H9 (cell line): ENCODE results near the gene RALGAPA1. TPM values are rescaled to one million over a fixed set of nuclear protein-coding genes. Genes with fewer than 3 reads are reported as not detected.

Experiments
- DNase-seq: peaks from one replicate; pipeline ENCODE4 v3.0.0-alpha.2; 2017
- H2AFZ ChIP-seq: one replicate; pipeline ENCODE4 v1.6.1; 2013; ENCODE audit warnings: mild to moderate bottlenecking, low read length, control low read depth, moderate library complexity
- H2AK5ac ChIP-seq: 2 replicates; pipeline ENCODE4 v1.6.1; 2013; ENCODE audit warnings: low read length, control low read depth, mixed read lengths; ENCODE audit not compliant: insufficient read length
- H2BK120ac ChIP-seq: one replicate; pipeline ENCODE4 v1.6.1; 2013; ENCODE audit warnings: low read depth, mild to moderate bottlenecking, low read length, control low read depth, inconsistent platforms; ENCODE audit not compliant: poor library complexity, severe bottlenecking
- H2BK12ac ChIP-seq: 2 replicates; pipeline ENCODE4 v1.6.1; 2013; ENCODE audit warnings: low read length, control low read depth, mixed read lengths, low read depth; ENCODE audit not compliant: insufficient read length
- H2BK15ac ChIP-seq: 2 replicates; pipeline ENCODE4 v1.6.1; 2013; ENCODE audit warnings: low read depth, low read length, control low read depth
- H2BK20ac ChIP-seq: one replicate; pipeline ENCODE4 v1.6.1; 2013; ENCODE audit warnings: low read depth, mild to moderate bottlenecking, low read length, control low read depth, inconsistent platforms; ENCODE audit not compliant: poor library complexity, severe bottlenecking
- H2BK5ac ChIP-seq: 2 replicates; pipeline ENCODE4 v1.6.1; 2013; ENCODE audit warnings: low read length, control low read depth, mixed read lengths; ENCODE audit not compliant: insufficient read length
- H3K14ac ChIP-seq: 2 replicates; pipeline ENCODE4 v1.6.1; 2013; ENCODE audit warnings: low read length, control low read depth; ENCODE audit not compliant: insufficient read depth
- H3K18ac ChIP-seq: 2 replicates; pipeline ENCODE4 v1.6.1; 2013; ENCODE audit warnings: low read depth, mild to moderate bottlenecking, mixed read lengths, low read length, control low read depth; ENCODE audit not compliant: insufficient read length
- H3K23ac ChIP-seq: 2 replicates; pipeline ENCODE4 v1.6.1; 2013; ENCODE audit warnings: low read length, control low read depth, mixed read lengths, low read depth; ENCODE audit not compliant: insufficient read length
- H3K23me2 ChIP-seq: 2 replicates; pipeline ENCODE4 v1.6.1; 2013; ENCODE audit warnings: low read depth, mild to moderate bottlenecking, mixed read lengths, low read length, control low read depth; ENCODE audit not compliant: insufficient read length, poor library complexity, severe bottlenecking
- H3K27ac ChIP-seq: 2 replicates; pipeline ENCODE4 v1.5.1; 2013; ENCODE audit warnings: low read length, control low read depth, mixed read lengths, low read depth; ENCODE audit not compliant: insufficient read length
- H3K27me3 ChIP-seq: 2 replicates; pipeline ENCODE4 v1.6.1; 2013; ENCODE audit warnings: low read length, control low read depth, inconsistent platforms; ENCODE audit not compliant: insufficient read depth
- H3K4ac ChIP-seq: 2 replicates; pipeline ENCODE4 v1.6.1; 2013; ENCODE audit warnings: low read depth, mild to moderate bottlenecking, control low read depth, inconsistent platforms, low read length, moderate library complexity
- H3K4me1 ChIP-seq: 2 replicates; pipeline ENCODE4 v1.6.1; 2013; ENCODE audit warnings: low read length, control low read depth, inconsistent platforms; ENCODE audit not compliant: insufficient read depth
- H3K4me2 ChIP-seq: 2 replicates; pipeline ENCODE4 v1.6.1; 2013; ENCODE audit warnings: low read length, control low read depth, mixed read lengths; ENCODE audit not compliant: insufficient read length, insufficient read depth
- H3K56ac ChIP-seq: 2 replicates; pipeline ENCODE4 v1.6.1; 2013; ENCODE audit warnings: low read depth, mild to moderate bottlenecking, mixed read lengths, low read length, control low read depth; ENCODE audit not compliant: insufficient read length
- H3K79me1 ChIP-seq: 2 replicates; pipeline ENCODE4 v1.6.1; 2013; ENCODE audit warnings: low read depth, mild to moderate bottlenecking, moderate library complexity, low read length, control low read depth, inconsistent platforms; ENCODE audit not compliant: insufficient read depth, poor library complexity, severe bottlenecking
- H3K79me2 ChIP-seq: 2 replicates; pipeline ENCODE4 v1.6.1; 2013; ENCODE audit warnings: low read length, control low read depth, inconsistent platforms; ENCODE audit not compliant: insufficient read depth
- H3K9ac ChIP-seq: 2 replicates; pipeline ENCODE4 v1.6.1; 2013; ENCODE audit warnings: low read length, control low read depth, mixed read lengths; ENCODE audit not compliant: insufficient read length; ENCODE audit errors: extremely low read depth
- H3K9me3 ChIP-seq: one replicate; pipeline ENCODE4 v1.6.1; 2013; ENCODE audit warnings: low read depth, low read length, inconsistent platforms; ENCODE audit not compliant: control insufficient read depth
- H3T11ph ChIP-seq: one replicate; pipeline ENCODE4 v1.6.1; 2013; ENCODE audit warnings: mild to moderate bottlenecking, low read length, control low read depth, inconsistent platforms
- H4K20me1 ChIP-seq: one replicate; pipeline ENCODE4 v1.6.1; 2013; ENCODE audit not compliant: control insufficient read depth, insufficient read length, insufficient read depth
- H4K5ac ChIP-seq: 2 replicates; pipeline ENCODE4 v1.6.1; 2013; ENCODE audit warnings: low read depth, mild to moderate bottlenecking, mixed read lengths, low read length, control low read depth; ENCODE audit not compliant: insufficient read length
- H4K8ac ChIP-seq: replicated peaks from 2 replicates; pipeline ENCODE4 v1.6.1; 2013; ENCODE audit warnings: low read length, control low read depth, mixed read lengths, low read depth; ENCODE audit not compliant: insufficient read length
- H4K91ac ChIP-seq: 2 replicates; pipeline ENCODE4 v1.6.1; 2013; ENCODE audit warnings: low read depth, mild to moderate bottlenecking, moderate library complexity, mixed read lengths, low read length, control low read depth; ENCODE audit not compliant: insufficient read length
- H3K27ac Mint-ChIP-seq, 3 experiments: 2 replicates in 2 of 3; 3 replicates in 1 of 3; pipeline ENCODE4 v1.8.0; 2020 to 2021; ENCODE audit warnings: mixed read lengths in 3 of 3, mild to moderate bottlenecking in 1 of 3, moderate library complexity in 1 of 3
- H3K27me3 Mint-ChIP-seq: 2 replicates; pipeline ENCODE4 v1.8.0; 2021; ENCODE audit warnings: low read depth, mild to moderate bottlenecking, moderate library complexity, mixed read lengths
- H3K36me3 Mint-ChIP-seq, 3 experiments: 2 replicates in 2 of 3; 3 replicates in 1 of 3; pipeline ENCODE4 v1.8.0; 2020 to 2021; ENCODE audit warnings: low read depth in 3 of 3, mixed read lengths in 3 of 3; ENCODE audit not compliant: insufficient read depth in 1 of 3
- H3K4me1 Mint-ChIP-seq, 2 experiments: 2 replicates each; pipeline ENCODE4 v1.8.0; 2020; ENCODE audit warnings: mixed read lengths in 2 of 2
- H3K4me3 Mint-ChIP-seq, 2 experiments: 2 replicates in 1 of 2; 3 replicates in 1 of 2; pipeline ENCODE4 v1.8.0; 2020 to 2021; ENCODE audit warnings: mild to moderate bottlenecking in 2 of 2, mixed read lengths in 2 of 2, moderate library complexity in 1 of 2
- H3K9me3 Mint-ChIP-seq, 2 experiments: 2 replicates in 1 of 2; 3 replicates in 1 of 2; pipeline ENCODE4 v1.8.0; 2020; ENCODE audit warnings: mild to moderate bottlenecking in 2 of 2, mixed read lengths in 2 of 2, moderate library complexity in 1 of 2
- CTCF ChIP-seq: fragments of 200-600 bp; sonication (generic); conservative IDR thresholded peaks from 3 replicates; pipeline ENCODE4 v1.8.0; 2021; ENCODE audit warnings: antibody characterized with exemption, mild to moderate bottlenecking
- WGBS: extraction: QIAGEN DNeasy Blood & Tissue Kit; methylation state at CpG from one replicate; pipeline ENCODE4 v1.1.7; 2013; ENCODE audit warnings: missing lambda C conversion rate, low lambda C conversion rate, mixed read lengths; ENCODE audit not compliant: insufficient read length; ENCODE audit errors: extremely low coverage; 5-methylcytosine and 5-hydroxymethylcytosine counted together
- total RNA-seq: library from RNA; stranded (reverse); gene quantifications from 2 replicates; pipeline ENCODE4 v1.2.1, GENCODE V29; 2021

Gene RALGAPA1
- total RNA-seq, 1 experiment from 2014 or later: 29.8 TPM

- Histone ChIP-seq H3K79me1 (no peaks in the 10 kb centered on the region), H4K8ac (no peak overlapping the region), H3K9me3 (no peaks in the 10 kb centered on the region), H3K23me2 (no peaks in the 10 kb centered on the region), H3K14ac (no peak overlapping the region), H2BK20ac (no peak overlapping the region), H3K27me3 (no peaks in the 10 kb centered on the region), H4K20me1 (no peaks in the 10 kb centered on the region), H3K56ac (no peak overlapping the region), H3K79me2 (no peaks in the 10 kb centered on the region), H2BK5ac (no peak overlapping the region), H2AFZ (no peak overlapping the region), H3K27ac (no peak overlapping the region), H4K5ac (no peak overlapping the region), H3K4ac (no peak overlapping the region), H3K23ac (no peak overlapping the region), H2BK12ac (no peak overlapping the region), H3K4me1 (no peaks in the 10 kb centered on the region), H4K91ac (no peak overlapping the region), H2AK5ac (no peak overlapping the region), H2BK120ac (no peak overlapping the region), H3K4me2 (no peak overlapping the region), H3K18ac (no peak overlapping the region), H2BK15ac (no peak overlapping the region), H3T11ph (no peak overlapping the region), H3K9ac (no peak overlapping the region)
- H3K4me1 Mint-ChIP-seq: no peaks in the 10 kb centered on the region
- peaks cover 35 to 59% (median 56%) of the 10 kb centered on the region in 3 experiments; a peak in 6 of 7 replicates for H3K36me3 Mint-ChIP-seq
- WGBS: no CpG with 5 or more reads among the region's 2 CpGs
- H3K27ac Mint-ChIP-seq: no peak overlapping the region; a peak in 1 of 7 replicates
- peaks cover 2 to 8% of the 10 kb centered on the region in 2 experiments; a peak in 3 of 5 replicates for H3K9me3 Mint-ChIP-seq
- no peak for TF ChIP-seq CTCF
- H3K27me3 Mint-ChIP-seq: no peaks in the 10 kb centered on the region
- H3K4me3 Mint-ChIP-seq: no peak overlapping the region
- no peak for DNase-seq
These were observed 38.5 kb upstream of the RALGAPA1 start for GRCh38 chr14:35847636-35848035.
